GM12801 (cell line): ENCODE data around the gene PON3.

Experiments used
- CTCF ChIP-seq: IDR thresholded peaks from one replicate; pipeline ENCODE4 v1.5.1; 2011; ENCODE audit warnings: control low read depth; ENCODE audit not compliant: insufficient read length; ENCODE audit errors: extremely low read depth

Gene PON3

GRCh38 chr7:95433952-95434556 is 37.9 kb upstream of the PON3 start:
- no peak for TF ChIP-seq CTCF

- no peak for TF ChIP-seq CTCF
Measured at GRCh38 chr7:95433129-95433528, 37.0 kb upstream of the PON3 start.

GRCh38 chr7:95432606-95433005 is 36.4 kb upstream of the PON3 start:
- no peak for TF ChIP-seq CTCF

GRCh38 chr7:95430864-95431263 is 34.7 kb upstream of the PON3 start:
- TF ChIP-seq CTCF = no peak

DNA sequence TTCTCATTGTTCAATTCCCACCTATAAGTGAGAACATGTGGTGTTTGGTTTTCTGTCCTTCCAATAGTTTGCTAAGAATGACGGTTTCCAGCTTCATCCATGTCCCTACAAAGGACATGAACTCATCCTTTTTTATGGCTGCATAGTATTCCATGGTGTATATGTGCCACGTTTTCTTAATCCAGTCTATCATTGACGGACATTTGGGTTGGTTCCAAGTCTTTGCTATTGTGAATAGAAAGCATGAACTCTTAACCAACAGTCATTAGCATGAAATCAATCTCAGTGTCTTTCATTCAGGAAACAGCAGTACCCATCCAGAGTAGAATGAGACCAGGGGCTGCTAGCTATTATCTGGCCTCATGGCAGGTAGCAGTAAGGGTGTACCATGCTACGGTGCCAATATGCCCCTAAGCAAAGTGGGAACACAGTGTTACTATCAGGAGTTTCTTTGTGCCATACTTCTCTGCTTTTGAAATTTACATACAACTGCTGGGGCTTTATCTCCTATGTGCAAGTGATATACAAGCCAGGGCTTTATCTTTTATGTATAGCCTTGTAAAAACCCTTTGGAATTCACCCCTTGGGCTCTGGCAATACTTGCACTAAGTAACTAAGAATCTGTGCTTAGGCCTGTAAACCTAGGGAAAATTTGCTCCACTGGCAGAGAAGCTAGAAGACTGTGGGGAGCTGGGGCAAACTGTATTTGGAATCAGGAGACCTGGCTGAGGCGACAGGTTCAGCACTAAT is 33.2 kb upstream of the PON3 start:
- TF ChIP-seq CTCF = no peak

GRCh38 chr7:95427914-95428516 is 31.8 kb upstream of the PON3 start:
- no peak for TF ChIP-seq CTCF

DNA sequence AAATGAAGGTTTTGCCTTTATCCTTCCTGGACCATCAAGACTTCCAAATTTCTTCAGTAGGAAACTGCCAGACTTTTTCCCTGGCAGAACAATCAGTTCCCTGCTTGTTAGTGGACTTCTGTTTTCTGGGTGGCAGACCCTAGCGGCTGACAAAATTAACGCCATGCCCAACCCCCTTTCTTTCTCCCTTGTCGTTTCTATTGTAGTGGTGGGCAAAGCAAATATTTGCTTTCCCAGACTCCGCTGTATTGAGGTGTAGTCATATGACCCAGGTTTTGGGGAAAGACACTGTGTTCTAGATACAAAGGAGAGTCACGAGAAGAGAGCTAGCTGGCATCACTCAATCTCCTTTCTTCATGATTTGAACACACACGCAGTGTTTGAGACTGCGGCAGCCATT is 31.0 kb upstream of the PON3 start:
- TF ChIP-seq CTCF = no peak
